Heart left ventricle (tissue), 13 donors: ENCODE data around the gene TRIM68.

ENCODE experiments used
- POLR2A ChIP-seq, 2 donors: fragments of 450-650 bp; IDR thresholded peaks; one replicate each; pipeline ENCODE4 v1.6.1; 2017; ENCODE audit warnings: antibody characterized with exemption in 2 of 2, mild to moderate bottlenecking in 2 of 2, moderate library complexity in 2 of 2
- TF ChIP-seq, protein P1 (sequence below), 12 donors: fragments of 200-600 bp; sonication (generic) in 4 of 12; IDR thresholded peaks; one replicate each; pipeline versions ENCODE4 v1.5.0 to v1.8.0; 2018 to 2022; ENCODE audit warnings: antibody characterized with exemption in 12 of 12, mild to moderate bottlenecking in 5 of 12
- donor health status: ischemic (EF 13 %, LVEDD 7.1; RV severe dilation, severe dysfunction).
- donor health status: DM: no; HTN: yes; CAD: no.
- donor health status: DM: no; HTN: no; CAD: no.
- donor health status: ischemic (EF 25% LVEDD 6.9; RV normal size, moderate dysfunction).
- donor health status: ischemic (EF 25% LVEDD 5.7; RV mildly dilated, moderate dysfunction).
- donor health status: ischemic (EF 35%, LVEDD 5.7; RV mildly dilated, moderate dysfunction).
- donor health status: nonischemic (EF 11% LVEDD 7.7; RV severe dilation, severe dysfunction).
- donor health status: DM: yes; HTN: yes; CAD: no.
- donor health status: PGD.
- donor health status: ischemic (EF 29% LVEDD 5.4; RV normal size, mild dysfunction).
- donor health status: nonischemic (EF 23%, LVEDD 6.1; RV moderate dilation, normal function).

DNA sequence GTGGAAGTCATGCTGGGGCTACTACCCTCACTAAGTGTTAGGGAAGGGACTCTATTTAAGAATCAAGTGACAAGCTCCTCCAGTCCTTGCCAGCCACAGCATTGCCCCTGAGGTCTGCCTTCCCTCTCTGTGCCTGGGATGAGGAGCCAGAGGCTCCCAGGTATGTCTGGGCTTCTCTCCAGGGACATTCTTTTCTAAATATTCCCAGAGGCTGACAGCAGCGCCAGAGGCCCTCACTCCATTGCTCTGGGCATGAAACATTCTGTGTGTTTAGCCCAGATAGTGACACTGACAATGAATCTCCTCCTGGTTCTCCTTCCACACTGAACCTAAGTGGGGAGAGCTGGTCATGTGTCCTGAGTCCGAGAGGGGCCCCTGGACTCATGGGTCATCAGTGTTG, 37.9 kb upstream of the TRIM68 start:
- TF ChIP-seq, protein P1, sequence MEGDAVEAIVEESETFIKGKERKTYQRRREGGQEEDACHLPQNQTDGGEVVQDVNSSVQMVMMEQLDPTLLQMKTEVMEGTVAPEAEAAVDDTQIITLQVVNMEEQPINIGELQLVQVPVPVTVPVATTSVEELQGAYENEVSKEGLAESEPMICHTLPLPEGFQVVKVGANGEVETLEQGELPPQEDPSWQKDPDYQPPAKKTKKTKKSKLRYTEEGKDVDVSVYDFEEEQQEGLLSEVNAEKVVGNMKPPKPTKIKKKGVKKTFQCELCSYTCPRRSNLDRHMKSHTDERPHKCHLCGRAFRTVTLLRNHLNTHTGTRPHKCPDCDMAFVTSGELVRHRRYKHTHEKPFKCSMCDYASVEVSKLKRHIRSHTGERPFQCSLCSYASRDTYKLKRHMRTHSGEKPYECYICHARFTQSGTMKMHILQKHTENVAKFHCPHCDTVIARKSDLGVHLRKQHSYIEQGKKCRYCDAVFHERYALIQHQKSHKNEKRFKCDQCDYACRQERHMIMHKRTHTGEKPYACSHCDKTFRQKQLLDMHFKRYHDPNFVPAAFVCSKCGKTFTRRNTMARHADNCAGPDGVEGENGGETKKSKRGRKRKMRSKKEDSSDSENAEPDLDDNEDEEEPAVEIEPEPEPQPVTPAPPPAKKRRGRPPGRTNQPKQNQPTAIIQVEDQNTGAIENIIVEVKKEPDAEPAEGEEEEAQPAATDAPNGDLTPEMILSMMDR (IDR thresholded peaks at IDR 0.05) = no peak
- TF ChIP-seq POLR2A (IDR thresholded peaks at IDR 0.05) = no peak
